Upper lobe of left lung (tissue), 4 donors: ENCODE measurements around the gene SPRED1.

Experiments used
- CTCF ChIP-seq, 6 experiments: fragments of 450-650 bp in 4 of 6; fragments of 200-600 bp in 2 of 6; sonication (generic) in 2 of 6; IDR thresholded peaks; one replicate each; pipeline ENCODE4 v1.5.1; 2016 to 2019; ENCODE audit warnings: antibody characterized with exemption in 6 of 6
- EP300 ChIP-seq, 4 donors: sonication (generic); formaldehyde crosslinking; IDR thresholded peaks; one replicate each; pipeline ENCODE4 v1.5.1; 2017; ENCODE audit warnings: antibody characterized with exemption in 4 of 4, control low read depth in 2 of 4
- POLR2A ChIP-seq, 4 donors: fragments of 450-650 bp; IDR thresholded peaks; one replicate each; pipeline ENCODE4 v1.5.1; 2016 to 2017; ENCODE audit warnings: antibody characterized with exemption in 4 of 4, mild to moderate bottlenecking in 2 of 4

GRCh38 chr15:38274135-38274534 is 21.5 kb downstream of the SPRED1 start:
- TF ChIP-seq POLR2A (IDR thresholded peaks at IDR 0.05) (no peak), CTCF (IDR thresholded peaks at IDR 0.05) (no peak), EP300 (IDR thresholded peaks at IDR 0.05) (no peak)
